GM21423 (cell line): ENCODE results near the gene CMTM2.
"Not testable (repeated sequence)": the region's sequence is repeated elsewhere in the genome, so short reads cannot be mapped to it uniquely, and the experiment has no call there.

Experiments
- ATAC-seq: cut with Tn5 transposase; IDR thresholded peaks from one replicate; pipeline ENCODE4 v1.9.1; 2021; ENCODE audit warnings: mild to moderate bottlenecking, moderate library complexity; ENCODE audit not compliant: unreplicated experiment

The CMTM2 gene

DNA sequence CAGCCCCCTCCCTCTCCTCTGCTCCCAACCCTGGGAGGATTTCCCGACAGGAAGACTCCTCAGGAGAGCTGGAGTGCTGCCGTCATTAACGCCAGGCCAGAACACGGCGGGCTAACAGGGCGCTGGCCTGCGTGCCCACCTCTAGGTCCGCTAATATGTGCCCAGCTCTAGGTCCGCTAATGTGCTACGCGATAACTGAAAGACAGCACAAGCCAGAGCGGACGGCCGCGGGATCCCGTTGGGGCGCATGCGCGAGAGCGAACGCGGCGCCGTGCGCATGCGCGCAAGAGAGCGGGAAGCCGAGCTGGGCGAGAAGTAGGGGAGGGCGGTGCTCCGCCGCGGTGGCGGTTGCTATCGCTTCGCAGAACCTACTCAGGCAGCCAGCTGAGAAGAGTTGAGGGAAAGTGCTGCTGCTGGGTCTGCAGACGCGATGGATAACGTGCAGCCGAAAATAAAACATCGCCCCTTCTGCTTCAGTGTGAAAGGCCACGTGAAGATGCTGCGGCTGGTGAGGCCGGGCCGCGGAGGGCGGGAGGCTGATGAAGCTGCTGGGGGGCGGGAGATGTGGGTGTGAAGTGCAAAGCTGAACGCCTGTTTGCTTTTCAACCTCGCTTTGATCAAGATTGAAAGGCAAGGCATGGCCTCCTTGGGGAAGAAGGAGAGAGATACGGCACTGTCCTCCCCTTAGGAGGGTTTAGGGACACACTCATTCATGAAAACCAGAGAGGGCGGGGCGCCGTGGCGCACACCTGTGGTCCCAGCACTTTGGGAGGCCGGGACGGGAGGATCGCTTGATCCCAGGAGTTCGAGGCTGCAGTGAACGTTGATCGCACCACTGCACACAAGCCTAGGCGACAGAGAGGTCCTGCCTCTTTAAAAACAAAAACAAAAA, 26.7 kb upstream of the CMTM2 start, which contains the start of gene CKLF:
CKLF (plus strand) TSS at position 291 of the 892 bp plus-strand sequence; CDS start at position 431, 140 bp downstream.
- peak; percentile 72 for ATAC-seq

DNA sequence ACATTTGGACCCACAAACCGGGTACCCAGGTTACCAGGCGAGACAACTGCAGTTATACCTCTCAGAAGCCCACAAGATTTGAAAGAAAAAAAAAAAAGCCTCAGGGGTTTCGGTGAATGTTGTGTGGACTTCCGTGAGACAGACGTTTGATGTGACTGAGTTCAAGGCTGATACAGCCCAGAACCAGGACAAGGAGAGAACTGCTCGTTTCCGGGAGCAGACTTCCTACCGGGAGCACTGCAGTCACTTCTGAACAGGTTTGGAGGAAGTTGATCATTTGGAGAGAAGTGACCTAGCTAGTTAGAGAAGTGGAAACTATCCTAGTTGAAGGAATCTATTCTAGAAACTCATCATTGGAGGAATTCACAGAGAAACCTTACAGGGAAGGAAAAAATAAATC, 26.0 kb upstream of the CMTM2 start:
- no peak for ATAC-seq

DNA sequence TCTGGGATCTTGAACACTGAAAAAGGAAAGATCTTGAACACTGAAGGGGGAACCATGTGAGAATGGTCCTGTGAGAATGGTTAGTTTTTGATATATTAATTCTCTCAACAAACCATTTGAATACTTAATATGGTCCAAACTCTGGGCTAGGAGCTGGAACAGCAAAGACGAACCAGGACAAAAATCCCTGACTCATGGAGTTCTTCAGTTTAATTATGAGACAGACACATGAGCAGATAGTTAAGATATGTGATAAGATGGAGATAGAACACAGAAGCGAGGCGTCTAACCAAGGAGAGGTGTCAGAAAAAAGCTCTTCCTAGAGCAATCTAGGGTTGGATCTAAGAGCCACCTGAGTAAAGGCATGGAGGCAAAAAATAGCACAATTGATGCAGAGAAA, 25.2 kb upstream of the CMTM2 start:
- ATAC-seq = no peak

DNA sequence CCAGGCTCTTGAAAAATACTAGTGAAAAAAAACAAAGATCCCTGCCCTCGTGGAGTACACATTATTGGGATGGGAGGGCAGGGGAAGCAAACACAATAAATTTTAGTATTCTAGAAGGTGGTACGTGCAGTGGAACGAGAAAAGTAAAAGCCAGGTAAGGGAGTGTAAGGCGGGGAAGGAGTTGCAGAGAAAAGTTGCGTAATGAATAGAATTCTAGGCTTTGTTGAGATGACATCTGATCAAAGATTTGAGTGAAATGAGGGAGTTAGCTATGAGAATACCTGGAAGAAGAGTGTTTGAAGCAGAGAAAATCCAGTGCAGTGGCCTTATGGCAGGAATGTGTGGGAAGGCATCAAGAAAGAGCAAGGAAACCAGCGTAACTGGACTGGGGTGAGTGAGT, 24.8 kb upstream of the CMTM2 start:
- no peak for ATAC-seq

DNA sequence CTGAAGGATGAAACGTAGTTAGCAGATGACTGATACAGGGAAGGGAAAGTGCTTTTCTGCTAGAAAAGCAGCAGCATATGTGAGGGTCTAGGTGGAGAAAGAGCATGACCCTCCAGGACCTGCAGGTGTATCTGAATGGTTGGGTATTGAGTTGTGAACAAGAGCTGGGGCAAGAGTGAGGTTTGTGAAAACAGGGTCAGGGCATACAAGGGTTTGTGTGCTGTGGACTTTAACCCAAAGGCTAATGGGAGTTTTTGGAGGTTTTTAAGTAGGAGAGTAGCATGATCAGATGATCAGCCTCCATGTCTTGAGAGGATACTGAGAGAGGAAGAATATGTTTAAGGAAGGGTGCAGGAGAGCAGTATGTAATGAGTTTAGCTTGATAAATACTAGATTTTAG, 19.2 kb upstream of the CMTM2 start:
- no peak for ATAC-seq

DNA sequence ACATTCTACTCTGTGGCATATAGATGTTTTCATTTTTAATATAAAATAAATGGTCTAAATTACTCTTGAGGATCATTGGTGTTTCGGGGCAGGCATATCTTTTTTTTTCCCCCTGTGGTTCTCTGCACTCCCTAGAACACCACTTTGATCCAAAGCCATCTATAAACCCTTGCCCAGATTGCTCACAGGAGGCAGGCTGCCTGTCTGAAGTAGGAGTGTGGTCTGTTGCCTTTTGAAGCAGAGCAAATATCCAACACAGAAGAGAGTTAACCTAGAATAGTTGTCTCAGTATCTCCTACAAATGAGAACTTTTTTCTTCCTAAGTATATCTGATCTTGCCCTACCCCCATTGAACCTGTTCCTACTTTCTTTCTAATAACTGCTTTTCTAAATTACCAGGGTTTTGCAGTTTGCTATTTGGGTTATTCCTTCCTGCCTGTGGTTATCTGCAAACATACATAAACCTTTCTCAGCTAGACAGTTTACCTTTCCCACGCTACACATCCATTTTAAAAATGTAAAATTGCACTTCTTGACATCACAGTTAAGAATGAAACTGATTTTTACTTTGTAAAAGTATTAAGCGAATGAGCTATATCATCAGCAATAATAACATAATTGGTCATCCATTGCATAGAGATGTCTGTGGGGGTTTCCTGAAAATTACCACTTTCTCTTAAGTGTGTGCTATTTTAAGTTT, 17.7 kb upstream of the CMTM2 start:
- ATAC-seq = no peak

DNA sequence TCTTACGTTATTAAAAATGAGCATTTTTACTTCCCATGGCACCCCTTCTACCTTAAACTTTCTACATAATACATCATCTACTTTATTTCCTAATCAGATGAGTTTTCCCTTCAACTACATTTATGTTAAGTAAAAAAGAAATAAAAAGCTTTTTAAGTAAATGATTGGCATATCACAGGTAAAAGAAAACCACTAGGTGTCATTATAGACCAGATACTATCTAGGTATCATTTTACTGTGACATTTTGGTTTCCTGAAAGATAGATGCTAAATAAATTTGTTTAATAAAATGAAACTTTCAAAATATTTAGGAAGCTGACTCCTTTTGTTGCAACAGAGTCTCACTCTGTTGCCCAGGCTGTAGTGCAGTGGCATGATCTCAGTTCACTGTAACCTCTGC, 16.9 kb upstream of the CMTM2 start:
- no peak for ATAC-seq

DNA sequence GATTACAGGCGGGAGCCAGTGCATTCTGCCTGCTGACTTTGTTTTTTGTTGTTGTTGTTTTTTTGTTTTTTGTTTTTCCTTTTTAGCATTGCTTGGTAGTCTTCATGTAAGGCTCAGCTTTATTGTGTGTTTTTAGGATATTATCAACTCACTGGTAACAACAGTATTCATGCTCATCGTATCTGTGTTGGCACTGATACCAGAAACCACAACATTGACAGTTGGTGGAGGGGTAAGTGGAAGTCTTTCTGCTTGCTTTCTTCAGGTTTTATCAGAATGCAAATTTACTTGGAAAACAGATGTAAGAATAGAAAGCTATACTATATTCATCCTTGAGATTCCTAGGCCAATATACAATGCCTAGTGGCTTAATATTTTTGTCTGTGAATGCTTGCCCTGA, 16.3 kb upstream of the CMTM2 start:
- no peak for ATAC-seq

DNA sequence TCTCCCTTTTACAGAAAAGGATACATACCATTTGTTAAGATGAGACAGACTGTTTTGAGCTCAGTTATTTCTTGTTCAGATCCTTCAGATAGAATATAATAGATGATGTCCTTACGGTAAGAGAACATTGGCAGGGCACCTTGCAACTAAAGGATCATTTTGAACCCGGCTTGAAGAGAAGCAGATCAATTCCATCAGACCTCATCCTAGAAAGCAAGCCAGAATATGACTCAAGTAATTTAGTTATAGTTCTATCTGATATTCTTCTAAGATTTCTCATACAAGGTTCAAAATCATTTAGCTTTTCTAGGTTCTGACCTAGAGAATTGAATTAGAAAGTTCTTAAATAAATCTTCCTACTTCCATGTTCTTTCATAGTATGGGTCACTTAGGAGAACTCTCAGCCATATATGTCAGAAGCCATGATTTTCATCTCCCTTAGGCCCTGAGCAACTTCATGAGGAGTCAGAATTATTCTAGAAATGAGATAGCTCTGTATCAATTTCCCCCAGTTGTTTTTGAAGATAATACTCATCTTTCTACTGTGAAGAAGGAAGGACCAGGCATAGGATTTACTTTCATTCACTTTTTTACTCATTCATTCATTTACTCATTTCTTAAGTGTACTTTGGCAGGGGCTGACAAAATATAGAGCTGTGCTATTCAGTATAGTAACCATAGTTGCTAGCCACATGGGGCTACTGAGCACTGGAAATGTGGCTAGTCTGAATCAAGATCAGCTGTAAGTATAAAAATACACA, 15.5 kb upstream of the CMTM2 start:
- no peak for ATAC-seq

DNA sequence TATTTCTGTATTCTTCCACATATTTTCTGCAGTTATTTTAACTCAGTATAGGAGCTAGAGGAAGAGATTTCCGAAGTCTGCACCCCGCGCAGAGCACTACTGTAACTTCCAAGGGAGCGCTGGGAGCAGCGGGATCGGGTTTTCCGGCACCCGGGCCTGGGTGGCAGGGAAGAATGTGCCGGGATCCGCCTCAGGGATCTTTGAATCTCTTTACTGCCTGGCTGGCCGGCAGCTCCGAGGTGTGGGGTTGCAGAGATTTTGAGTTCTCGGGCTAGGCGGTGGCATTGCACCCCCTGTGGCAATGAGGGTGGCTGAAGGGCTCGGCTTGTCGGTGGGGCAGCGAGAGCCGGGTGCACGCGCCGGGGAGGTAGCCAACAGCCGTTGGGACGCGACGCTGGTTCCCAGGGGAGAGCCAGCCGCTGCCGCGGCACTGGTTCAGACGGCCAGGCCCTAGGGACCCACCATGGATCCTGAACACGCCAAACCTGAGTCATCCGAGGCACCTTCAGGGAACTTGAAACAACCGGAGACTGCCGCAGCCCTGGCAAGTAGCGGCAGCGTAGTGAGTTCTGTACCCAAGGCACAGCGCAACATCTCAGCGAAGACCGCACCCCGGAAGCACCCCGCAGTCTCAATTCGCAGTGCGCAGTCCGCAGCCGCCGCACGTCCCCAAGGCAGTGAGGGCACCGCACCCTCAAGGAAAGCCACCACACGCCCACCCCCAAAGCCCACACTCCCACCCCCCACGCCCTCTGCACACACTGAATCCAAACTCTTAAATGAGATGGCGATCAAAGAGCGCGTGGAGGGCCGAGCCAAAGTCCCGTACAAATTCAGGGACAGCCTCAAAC, 13.0 kb upstream of the CMTM2 start, which contains the start of gene CMTM1:
CMTM1 (plus strand) TSS at position 389 of the 851 bp plus-strand sequence; CDS start at position 464, 75 bp downstream.
- ATAC-seq = no peak

DNA sequence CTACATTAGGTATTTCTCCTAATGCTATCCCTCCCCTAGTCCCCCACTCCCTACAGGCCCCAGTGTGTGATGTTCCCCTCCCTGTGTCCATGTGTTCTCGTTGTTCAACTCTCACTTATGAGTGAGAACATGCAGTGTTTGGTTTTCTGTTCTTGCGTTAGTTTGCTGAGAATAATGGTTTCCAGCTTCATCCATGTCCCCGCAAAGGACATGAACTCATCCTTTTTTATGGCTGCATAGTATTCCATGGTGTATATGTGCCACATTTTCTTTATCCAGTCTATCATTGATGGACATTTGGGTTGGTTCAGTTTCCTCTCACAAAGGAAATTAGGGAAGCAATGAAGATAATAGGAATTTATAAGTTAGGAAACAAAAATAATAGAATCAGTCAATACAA, 12.0 kb upstream of the CMTM2 start:
- ATAC-seq = not testable (repeated sequence)

DNA sequence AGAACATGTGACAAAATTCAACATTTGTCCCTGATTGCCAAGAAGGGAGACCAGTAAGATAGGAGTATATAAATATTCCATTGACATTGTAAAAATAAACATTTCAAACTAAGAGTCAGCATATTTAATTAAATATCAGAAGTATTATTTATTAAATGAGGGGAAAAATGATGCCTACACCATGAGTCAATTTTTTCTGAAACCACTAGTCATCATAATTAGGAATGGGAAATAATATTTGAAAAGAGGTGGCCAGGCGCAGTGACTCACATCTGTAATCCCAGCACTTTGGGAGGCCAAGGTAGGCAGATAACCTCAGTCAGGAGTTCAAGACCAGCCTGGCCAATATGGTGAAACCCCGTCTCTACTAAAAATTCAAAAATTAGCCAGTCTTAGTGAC, 10.9 kb upstream of the CMTM2 start:
- ATAC-seq = no peak

DNA sequence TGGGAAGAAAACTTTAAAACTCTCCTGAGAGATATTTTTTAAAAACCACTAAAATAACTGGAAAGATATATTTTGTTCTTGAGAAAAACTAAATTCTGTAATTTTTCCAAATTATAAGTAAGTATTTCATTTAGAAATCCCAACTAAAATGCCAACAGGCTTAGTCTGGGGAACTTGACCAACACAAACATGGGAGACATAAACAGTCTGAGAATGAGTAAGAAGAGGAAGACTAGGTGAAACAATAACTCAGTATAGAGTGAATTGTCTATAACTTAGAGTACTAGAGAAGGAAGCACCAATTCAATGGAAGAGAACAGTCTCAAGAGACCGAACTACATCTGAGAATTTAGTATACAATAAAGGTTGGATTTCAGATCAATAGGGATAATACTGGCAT, 10.1 kb upstream of the CMTM2 start:
- no peak for ATAC-seq

DNA sequence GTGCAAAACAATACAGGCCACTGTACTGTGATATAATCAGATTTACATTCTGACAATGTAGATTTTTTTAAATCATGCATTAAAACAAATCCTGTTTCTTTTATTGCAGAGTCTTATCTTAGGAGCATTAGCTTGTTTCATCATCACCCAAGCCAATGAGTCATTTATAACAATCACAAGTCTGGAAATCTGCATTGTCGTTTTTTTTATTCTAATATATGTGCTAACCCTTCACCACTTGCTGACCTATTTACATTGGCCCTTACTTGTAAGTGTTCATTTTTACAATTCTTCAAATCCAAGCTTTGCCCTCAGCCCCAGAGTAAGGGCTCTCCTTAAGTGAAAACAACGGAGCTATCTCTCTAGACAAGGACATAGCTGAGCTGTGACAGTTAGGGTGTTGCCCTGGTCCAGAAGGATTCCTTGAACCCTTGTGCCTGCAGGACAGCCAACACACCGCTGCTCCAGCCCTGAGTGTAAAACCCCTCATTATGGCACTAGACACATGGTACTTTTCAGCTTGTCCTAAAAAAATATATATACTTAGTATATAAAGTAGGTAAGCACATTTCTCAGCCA, 9.3 kb upstream of the CMTM2 start:
- ATAC-seq = no peak

DNA sequence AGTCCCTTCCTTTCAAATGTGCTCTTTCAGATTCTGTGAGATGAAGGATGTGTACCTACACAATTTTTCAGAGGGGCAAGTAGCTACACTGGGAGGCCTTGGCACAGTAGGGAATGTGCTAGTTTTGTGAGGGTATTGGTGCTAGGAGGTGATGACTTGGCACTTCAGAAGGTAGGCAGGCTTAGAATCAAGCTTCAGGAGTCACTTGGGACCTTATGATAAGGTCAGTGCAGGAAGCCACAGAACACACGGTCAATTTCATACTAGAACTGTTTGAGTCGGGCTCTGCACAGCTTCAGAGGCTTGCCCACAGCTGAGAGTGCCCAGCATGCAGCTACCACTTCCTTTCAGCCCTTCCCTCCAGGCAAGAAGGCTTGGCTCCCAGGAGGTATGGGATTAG, 6.9 kb upstream of the CMTM2 start:
- ATAC-seq = no peak

DNA sequence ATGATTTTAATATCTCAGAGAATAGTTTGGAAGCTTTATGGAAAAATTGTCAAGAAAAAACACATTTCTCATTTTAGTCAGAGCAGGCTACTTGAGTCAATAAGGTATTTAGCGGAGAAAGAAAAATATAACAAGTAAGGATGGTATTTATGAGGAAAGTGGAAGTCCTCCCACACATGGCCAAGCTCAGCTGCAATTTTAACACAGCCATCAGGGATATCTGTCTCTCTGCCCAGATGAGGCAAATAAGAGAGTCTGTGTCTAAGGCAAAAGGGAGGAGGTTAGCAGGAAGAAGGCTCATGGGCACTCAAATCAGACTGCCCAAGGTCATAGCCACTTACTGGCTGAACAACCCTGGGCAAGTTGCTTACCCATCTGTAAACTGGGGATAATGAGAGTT, 5.2 kb upstream of the CMTM2 start:
- ATAC-seq = no peak

DNA sequence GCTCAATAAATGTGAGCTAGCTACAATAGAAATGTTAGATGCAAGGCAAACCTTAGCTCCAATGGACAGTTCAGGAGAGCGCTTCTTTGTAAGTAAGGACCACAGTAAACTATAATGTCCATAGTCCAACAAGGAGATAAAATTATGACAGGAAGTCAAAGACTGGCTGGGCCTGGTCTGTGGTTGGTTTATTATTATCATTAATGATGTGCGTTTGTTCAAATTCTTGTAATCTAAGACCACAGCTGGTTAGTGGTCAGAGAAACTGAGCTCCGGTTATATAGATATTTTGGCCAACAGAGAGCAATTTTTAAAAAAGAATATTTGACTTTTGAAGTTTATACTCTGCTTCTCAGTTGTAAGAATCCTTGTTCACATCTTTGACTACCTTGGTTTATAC, 4.7 kb upstream of the CMTM2 start:
- ATAC-seq = no peak

DNA sequence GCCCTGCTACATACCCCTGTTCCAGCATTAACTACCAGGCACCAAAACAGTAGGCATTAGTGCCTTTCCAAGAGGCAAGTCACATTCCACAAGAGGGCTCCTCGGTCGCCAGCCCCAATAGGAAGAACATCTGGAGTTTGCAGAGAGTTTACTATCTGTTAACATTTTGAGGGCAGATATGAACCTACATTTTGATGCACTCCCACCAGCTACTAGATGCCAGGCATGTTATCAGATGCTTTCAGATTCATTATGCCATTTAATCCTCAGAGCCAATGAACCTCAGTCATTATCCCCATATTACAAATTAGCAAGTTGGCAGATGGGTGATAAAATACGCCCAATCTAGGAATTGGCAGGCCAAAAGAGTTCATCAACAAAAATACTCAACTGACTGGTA, 4.2 kb upstream of the CMTM2 start:
- ATAC-seq = no peak

DNA sequence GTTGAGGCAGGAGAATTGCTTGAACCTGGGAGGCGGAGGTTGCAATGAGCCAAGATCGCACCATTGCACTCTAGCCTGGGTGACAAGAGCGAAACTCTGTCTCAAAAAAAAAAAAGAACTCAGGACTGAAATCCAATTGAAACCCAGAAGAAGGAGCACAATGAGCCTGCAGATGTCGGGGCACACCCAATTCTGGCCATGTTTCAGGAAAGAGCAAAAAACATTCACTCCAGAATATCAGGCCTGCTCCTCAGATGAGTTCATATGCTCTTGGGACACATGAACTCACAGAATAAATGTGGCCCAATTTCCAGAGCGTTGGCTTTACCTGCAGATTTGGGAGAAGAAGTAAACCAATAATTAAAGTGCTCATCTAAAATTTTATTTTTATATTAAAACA, 3.0 kb upstream of the CMTM2 start:
- ATAC-seq = no peak

DNA sequence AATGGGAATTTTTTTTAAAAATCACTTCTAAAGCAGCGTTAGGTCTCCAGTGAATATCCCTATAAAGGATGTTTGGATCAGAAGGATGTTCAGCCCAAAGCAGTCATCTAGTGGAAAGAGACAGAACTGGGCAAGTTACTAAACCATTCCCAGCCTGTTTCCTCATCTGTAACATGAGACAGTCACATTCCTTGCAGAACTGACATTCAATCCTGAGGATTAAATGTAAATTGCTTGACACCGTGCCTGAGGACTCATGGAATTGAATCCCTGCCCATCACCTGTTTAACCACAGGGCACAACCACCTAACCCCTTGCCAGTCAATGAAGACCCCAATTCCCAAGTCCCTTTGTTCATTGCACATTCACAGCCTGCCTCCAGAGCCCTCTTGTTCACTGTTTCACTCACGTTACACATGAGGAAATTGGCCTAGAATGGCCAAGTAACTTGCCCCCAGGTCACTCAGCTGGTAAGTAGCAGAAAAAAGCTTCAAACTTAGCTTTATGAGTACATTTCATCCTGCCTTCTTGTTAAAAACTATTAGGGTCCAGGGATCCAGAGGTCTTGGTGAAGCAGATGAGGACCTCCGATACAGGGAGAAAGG, 1.4 kb downstream of the CMTM2 start:
- no peak for ATAC-seq
